HEK293 (cell line): ENCODE results near the gene BAK1.
A peak's percentile ranks its signal among the peaks of the same experiment; 100 is the strongest.

Experiments
- CTCF ChIA-PET: fragments of 350-600 bp; formaldehyde crosslinking; extraction: SDS; loops from one replicate; lab custom pipeline; 2021; ENCODE audit warnings: antibody characterized with exemption; lab: Yijun Ruan, JAX
- POLR2A ChIA-PET: fragments of 300-600 bp; formaldehyde crosslinking; extraction: SDS; loops from one replicate; lab custom pipeline; 2020; ENCODE audit warnings: antibody characterized with exemption, inconsistent platforms; lab: Yijun Ruan, JAX
- H3K27ac ChIP-seq: fragments of 200-500 bp; sonication (Bioruptor generic); 2 replicates; pipeline ENCODE4 v1.5.1; 2014; ENCODE audit warnings: low read depth, low read length, control low read depth, inconsistent platforms; ENCODE audit errors: extremely low read depth
- H3K36me3 ChIP-seq, 2 experiments: fragments of 200-500 bp in 1 of 2; sonication (Bioruptor generic) in 1 of 2; 1 replicate in 1 of 2; 2 replicates in 1 of 2; pipeline ENCODE4 v1.5.1; 2014 to 2017; ENCODE audit warnings: inconsistent platforms in 2 of 2, low read length in 2 of 2; ENCODE audit not compliant: control insufficient read depth in 2 of 2, insufficient read depth in 1 of 2
- H3K4me1 ChIP-seq: fragments of 200-500 bp; sonication (Bioruptor generic); 2 replicates; pipeline ENCODE4 v1.5.1; 2014; ENCODE audit warnings: mild to moderate bottlenecking, low read length, inconsistent platforms; ENCODE audit not compliant: control insufficient read depth, insufficient read depth
- H3K4me3 ChIP-seq: 2 replicates; pipeline ENCODE4 v1.5.1; 2011; ENCODE audit warnings: low read depth, mild to moderate bottlenecking, control low read depth, low read length, moderate library complexity
- H3K9me3 ChIP-seq: fragments of 200-500 bp; sonication (Bioruptor generic); 2 replicates; pipeline ENCODE4 v1.5.1; 2014; ENCODE audit warnings: low read depth, low read length, inconsistent platforms; ENCODE audit not compliant: control insufficient read depth, insufficient read depth
- GLIS2 ChIP-seq: fragments of 450-650 bp; formaldehyde crosslinking; IDR thresholded peaks from 2 replicates; pipeline ENCODE4 v1.5.1; 2016; ENCODE audit warnings: missing biosample characterization, missing genetic modification characterization
- HOXC10 ChIP-seq: sonication (generic); formaldehyde crosslinking; IDR thresholded peaks from 2 replicates; pipeline ENCODE4 v1.8.1; 2023; ENCODE audit warnings: mild to moderate bottlenecking, missing genetic modification reagents
- PATZ1 ChIP-seq: fragments of 450-650 bp; formaldehyde crosslinking; IDR thresholded peaks from 2 replicates; pipeline ENCODE4 v1.5.1; 2016; ENCODE audit warnings: missing biosample characterization, missing genetic modification characterization
- SETDB1 ChIP-seq: IDR thresholded peaks from one replicate; pipeline ENCODE4 v1.6.1; 2017; ENCODE audit warnings: mild to moderate bottlenecking, low read length, moderate library complexity, mixed read lengths; ENCODE audit not compliant: insufficient read length
- SP3 ChIP-seq: fragments of 450-650 bp; formaldehyde crosslinking; IDR thresholded peaks from 2 replicates; pipeline ENCODE4 v1.5.1; 2016; ENCODE audit warnings: missing biosample characterization, missing genetic modification characterization
- ZIC2 ChIP-seq: fragments of 450-650 bp; formaldehyde crosslinking; IDR thresholded peaks from 2 replicates; pipeline ENCODE4 v1.5.1; 2016; ENCODE audit warnings: missing biosample characterization, missing genetic modification characterization
- ZNF114 ChIP-seq: fragments of 450-650 bp; formaldehyde crosslinking; IDR thresholded peaks from 2 replicates; pipeline ENCODE4 v1.5.0; 2017; ENCODE audit warnings: missing biosample characterization, missing genetic modification characterization
- ZNF18 ChIP-seq: fragments of 450-650 bp; formaldehyde crosslinking; IDR thresholded peaks from 2 replicates; pipeline ENCODE4 v1.5.1; 2016; ENCODE audit warnings: missing biosample characterization, missing genetic modification characterization
- ZNF221 ChIP-seq: fragments of 450-650 bp; formaldehyde crosslinking; IDR thresholded peaks from 2 replicates; pipeline ENCODE4 v1.5.1; 2017; ENCODE audit warnings: missing biosample characterization, missing genetic modification characterization, borderline replicate concordance
- ZNF311 ChIP-seq: fragments of 450-650 bp; formaldehyde crosslinking; IDR thresholded peaks from 2 replicates; pipeline ENCODE4 v1.5.1; 2017; ENCODE audit warnings: missing biosample characterization, missing genetic modification characterization, borderline replicate concordance
- ZNF324 ChIP-seq: fragments of 450-650 bp; formaldehyde crosslinking; IDR thresholded peaks from 2 replicates; pipeline ENCODE4 v1.5.1; 2016; ENCODE audit warnings: missing biosample characterization, missing genetic modification characterization
- ZNF433 ChIP-seq: fragments of 450-650 bp; formaldehyde crosslinking; IDR thresholded peaks from 2 replicates; pipeline ENCODE4 v1.5.1; 2016; ENCODE audit warnings: missing biosample characterization, missing genetic modification characterization, low read depth
- ZNF544 ChIP-seq: fragments of 450-650 bp; formaldehyde crosslinking; IDR thresholded peaks from 2 replicates; pipeline ENCODE4 v1.5.0; 2017; ENCODE audit warnings: missing biosample characterization, missing genetic modification characterization
- ZNF600 ChIP-seq: fragments of 450-650 bp; formaldehyde crosslinking; IDR thresholded peaks from 2 replicates; pipeline ENCODE4 v1.5.1; 2016; ENCODE audit warnings: missing biosample characterization, missing genetic modification characterization
- ZNF664 ChIP-seq: fragments of 450-650 bp; formaldehyde crosslinking; IDR thresholded peaks from 2 replicates; pipeline ENCODE4 v1.5.1; 2016; ENCODE audit warnings: missing biosample characterization, missing genetic modification characterization
- ZNF670 ChIP-seq: fragments of 450-650 bp; formaldehyde crosslinking; IDR thresholded peaks from 2 replicates; pipeline ENCODE4 v1.5.1; 2016; ENCODE audit warnings: missing biosample characterization, missing genetic modification characterization, low read depth
- ZNF792 ChIP-seq: fragments of 450-650 bp; formaldehyde crosslinking; IDR thresholded peaks from 2 replicates; pipeline ENCODE4 v1.5.1; 2016; ENCODE audit warnings: missing biosample characterization, missing genetic modification characterization

The BAK1 gene

GRCh38 chr6:33577106-33577535, 3.0 kb downstream of the BAK1 start (continued):
- peak; percentile 56 for TF ChIP-seq SP3
- TF ChIP-seq ZNF114 = no peak
- no peak for TF ChIP-seq ZNF324

GRCh38 chr6:33576668-33577067, 3.4 kb downstream of the BAK1 start:
- no peak overlapping the region for H3K4me3 ChIP-seq
- H3K27ac ChIP-seq = no peak overlapping the region
- no peak for TF ChIP-seq ZNF670 (tag by site-specific recombination)
- no peak for TF ChIP-seq SETDB1
- no peak for TF ChIP-seq ZNF792 (tag by site-specific recombination)
- TF ChIP-seq ZNF221 (tag by site-specific recombination) = no peak
- TF ChIP-seq ZNF600 = no peak
- no peak for TF ChIP-seq ZNF311 (tag by site-specific recombination)
- no peak for TF ChIP-seq HOXC10 (CRISPR knock-in tag)
- TF ChIP-seq ZNF18 (tag by site-specific recombination) = no peak
- TF ChIP-seq GLIS2 (tag by site-specific recombination) = no peak
- no peaks in the 10 kb centered on the region for H3K9me3 ChIP-seq
- peaks cover 8 to 54% of the 10 kb centered on the region in 2 experiments; a peak in 2 of 3 replicates for H3K36me3 ChIP-seq
- peaks cover 1% of the 10 kb centered on the region; the same call in 1 of the 2 replicates for H3K4me1 ChIP-seq
- ChIA-PET POLR2A (interaction anchor here (0.6 kb wide), 1 partner anchor 276 kb away, joined by 4 read pairs; no protein-coding TSS in a partner anchor), CTCF (interaction anchor here (0.7 kb wide), 1 partner anchor 9 kb away, joined by 4 read pairs; no protein-coding TSS in a partner anchor)

GRCh38 chr6:33575211-33575610, 4.9 kb downstream of the BAK1 start:
- CTCF ChIA-PET = interaction anchor here (0.6 to 1.2 kb wide), 3 partner anchors 10 to 295 kb away, joined by 3 to 5 read pairs (median 3); no protein-coding TSS in a partner anchor
- Histone ChIP-seq H3K36me3 (peaks cover 8 to 55% of the 10 kb centered on the region in 2 experiments; a peak in 2 of 3 replicates), H3K4me3 (no peak overlapping the region), H3K4me1 (peaks cover 3% of the 10 kb centered on the region; the same call in 1 of the 2 replicates), H3K9me3 (no peaks in the 10 kb centered on the region), H3K27ac (no peak overlapping the region)
- TF ChIP-seq ZNF664 (tag by site-specific recombination) = no peak
- peak; percentile 35; the same call in 1 of the 2 replicates for TF ChIP-seq ZNF600
- no peak for TF ChIP-seq ZNF433 (tag by site-specific recombination)
- POLR2A ChIA-PET = no interaction called here

GRCh38 chr6:33571637-33572316, 8.3 kb downstream of the BAK1 start:
- Histone ChIP-seq H3K4me1 (peaks cover 3% of the 10 kb centered on the region; the same call in 1 of the 2 replicates), H3K4me3 (peak overlapping the region; percentile 52), H3K9me3 (no peaks in the 10 kb centered on the region), H3K27ac (peak overlapping the region; percentile 48), H3K36me3 (peaks cover 0 to 43% of the 10 kb centered on the region in 2 experiments; a peak in 2 of 3 replicates)
- ChIA-PET CTCF (interaction anchor here (0.6 to 1.0 kb wide), 2 partner anchors 35 to 181 kb away, joined by 3 read pairs; no protein-coding TSS in a partner anchor), POLR2A (interaction anchor here (1.2 to 3.1 kb wide), 6 partner anchors 8 to 300 kb away, joined by 3 to 18 read pairs (median 7); partner anchors contain the start of genes BAK1, RPS18, VPS52 and ZBTB9)
- peak; percentile 1; the same call in 1 of the 2 replicates for TF ChIP-seq PATZ1 (tag by site-specific recombination)
- peak; percentile 62 for TF ChIP-seq GLIS2 (tag by site-specific recombination)
- peak; percentile 27; the same call in 1 of the 2 replicates for TF ChIP-seq ZIC2 (tag by site-specific recombination)
- TF ChIP-seq ZNF544 = no peak
